GM23338 (cell line): ENCODE results near the gene EXD3. TPM values are rescaled to one million over a fixed set of nuclear protein-coding genes. Genes with fewer than 3 reads are reported as not detected.

Source experiments
- ATAC-seq: fragments of 200-7000 bp; cut with Tn5 transposase; 3 replicates; pipeline ENCODE4 v1.9.1; 2020
- DNase-seq: peaks from one replicate; pipeline ENCODE4 v3.0.0-alpha.2; 2015; ENCODE audit warnings: low spot score
- H2AFZ ChIP-seq: fragments of 200-600 bp; sonication (generic); 2 replicates; pipeline ENCODE4 v1.8.0; 2016; ENCODE audit warnings: antibody characterized with exemption, mild to moderate bottlenecking, moderate library complexity
- H3F3A ChIP-seq: fragments of 200-600 bp; sonication (generic); replicated peaks from 2 replicates; pipeline ENCODE4 v1.8.0; 2017; ENCODE audit warnings: antibody characterized with exemption, mixed run types, low read depth
- H3K27ac ChIP-seq: fragments of 200-600 bp; sonication (generic); 2 replicates; pipeline ENCODE4 v1.6.1; 2016; ENCODE audit warnings: low read depth
- H3K27me3 ChIP-seq: fragments of 200-600 bp; sonication (generic); 2 replicates; pipeline ENCODE4 v1.8.0; 2016; ENCODE audit warnings: mild to moderate bottlenecking, mixed run types, moderate library complexity; ENCODE audit not compliant: insufficient read depth
- H3K36me3 ChIP-seq: fragments of 200-600 bp; sonication (generic); 2 replicates; pipeline ENCODE4 v1.8.0; 2016; ENCODE audit warnings: mild to moderate bottlenecking; ENCODE audit not compliant: insufficient read depth
- H3K4me1 ChIP-seq: fragments of 200-600 bp; sonication (generic); 2 replicates; pipeline ENCODE4 v1.8.0; 2016; ENCODE audit warnings: mild to moderate bottlenecking, moderate library complexity; ENCODE audit not compliant: insufficient read depth
- H3K4me2 ChIP-seq: fragments of 200-600 bp; sonication (generic); 2 replicates; pipeline ENCODE4 v1.7.1; 2017; ENCODE audit warnings: mixed run types
- H3K4me3 ChIP-seq: fragments of 200-600 bp; sonication (generic); 2 replicates; pipeline ENCODE4 v1.6.1; 2016; ENCODE audit warnings: mixed run types
- H3K79me2 ChIP-seq: fragments of 200-600 bp; sonication (generic); replicated peaks from 2 replicates; pipeline ENCODE4 v1.8.0; 2017; ENCODE audit warnings: mild to moderate bottlenecking; ENCODE audit not compliant: insufficient read depth
- H3K9me2 ChIP-seq: fragments of 200-600 bp; sonication (generic); 2 replicates; pipeline ENCODE4 v1.8.0; 2017; ENCODE audit not compliant: insufficient read depth
- H4K20me1 ChIP-seq: fragments of 200-600 bp; sonication (generic); replicated peaks from 2 replicates; pipeline ENCODE4 v1.8.0; 2017; ENCODE audit warnings: mild to moderate bottlenecking; ENCODE audit not compliant: insufficient read depth
- H3K27ac Mint-ChIP-seq: 2 replicates; pipeline ENCODE4 v1.8.0; 2020; ENCODE audit warnings: inconsistent platforms, mild to moderate bottlenecking, moderate library complexity, mixed read lengths
- H3K27me3 Mint-ChIP-seq: 3 replicates; pipeline ENCODE4 v1.8.0; 2022; ENCODE audit warnings: low read depth, mild to moderate bottlenecking, moderate library complexity, mixed read lengths, inconsistent platforms; ENCODE audit not compliant: insufficient read depth, poor library complexity
- H3K36me3 Mint-ChIP-seq: 3 replicates; pipeline ENCODE4 v1.8.0; 2021; ENCODE audit warnings: low read depth, mild to moderate bottlenecking, inconsistent platforms, moderate library complexity, mixed read lengths
- H3K4me1 Mint-ChIP-seq: 3 replicates; pipeline ENCODE4 v1.8.0; 2020; ENCODE audit warnings: mild to moderate bottlenecking, inconsistent platforms, mixed read lengths
- H3K4me3 Mint-ChIP-seq: 3 replicates; pipeline ENCODE4 v1.8.0; 2021; ENCODE audit warnings: moderate library complexity, mild to moderate bottlenecking, inconsistent platforms, mixed read lengths
- H3K9me3 Mint-ChIP-seq: 3 replicates; pipeline ENCODE4 v1.8.0; 2020; ENCODE audit warnings: moderate library complexity, mild to moderate bottlenecking, inconsistent platforms, mixed read lengths
- CREB1 ChIP-seq: fragments of 250-450 bp; sonication (Bioruptor Pico); IDR thresholded peaks from 2 replicates; pipeline ENCODE4 v1.5.0; 2020; ENCODE audit warnings: low read depth, mild to moderate bottlenecking, moderate library complexity
- EZH2 ChIP-seq: fragments of 200-600 bp; sonication (generic); IDR thresholded peaks from one replicate; pipeline ENCODE4 v1.8.0; 2017; ENCODE audit warnings: antibody characterized with exemption, mild to moderate bottlenecking, low read depth; ENCODE audit not compliant: unreplicated experiment
- EZH2phosphoT487 ChIP-seq: fragments of 200-600 bp; sonication (generic); IDR thresholded peaks from one replicate; pipeline ENCODE4 v1.8.1; 2018; ENCODE audit warnings: antibody characterized with exemption; ENCODE audit not compliant: unreplicated experiment
- JUNB ChIP-seq: IDR thresholded peaks from one replicate; pipeline ENCODE4 v1.6.1; 2016; ENCODE audit warnings: antibody characterized with exemption; ENCODE audit not compliant: unreplicated experiment
- NANOG ChIP-seq: IDR thresholded peaks from 2 replicates; pipeline ENCODE4 v1.6.1; 2016; ENCODE audit warnings: antibody characterized with exemption, borderline replicate concordance
- POLR2AphosphoS5 ChIP-seq: IDR thresholded peaks from 2 replicates; pipeline ENCODE4 v1.6.1; 2016; ENCODE audit warnings: antibody characterized with exemption, low read depth
- STAT1 ChIP-seq: IDR thresholded peaks from one replicate; pipeline ENCODE4 v1.6.1; 2016; ENCODE audit warnings: antibody characterized with exemption; ENCODE audit not compliant: unreplicated experiment
- ZNF114 ChIP-seq: fragments of 250-450 bp; sonication (Bioruptor Pico); IDR thresholded peaks from 2 replicates; pipeline ENCODE4 v1.5.0; 2020; ENCODE audit warnings: mild to moderate bottlenecking, moderate library complexity
- ZNF331 ChIP-seq: fragments of 250-450 bp; sonication (Bioruptor Pico); IDR thresholded peaks from 2 replicates; pipeline ENCODE4 v1.5.0; 2020; ENCODE audit warnings: low read depth, mild to moderate bottlenecking, moderate library complexity
- polyA plus RNA-seq: library from polyadenylated mRNA; unstranded; fragments of >200 nt; fragmentation: Nextera tagmentation; extraction: Ambion mirVana; gene quantifications from 2 replicates; pipeline ENCODE4 v1.2.1, GENCODE V29; 2016
- total RNA-seq: library from RNA; depleted of rRNA; stranded (reverse); fragments of >200 nt; shearing (Covaris generic); gene quantifications from 2 replicates; pipeline ENCODE4 v1.2.3, GENCODE V29; 2014
- TF ChIP-seq, protein P1 (sequence below): fragments of 250-450 bp; sonication (Bioruptor Pico); IDR thresholded peaks from 2 replicates; pipeline ENCODE4 v1.5.0; 2020; ENCODE audit warnings: mild to moderate bottlenecking, moderate library complexity
- TF ChIP-seq, protein P2 (sequence below): IDR thresholded peaks from one replicate; pipeline ENCODE4 v1.6.1; 2018; ENCODE audit warnings: antibody characterized with exemption; ENCODE audit not compliant: unreplicated experiment

EXD3 gene
- total and polyA plus RNA-seq, 2 experiments from 2014 or later, result 3.6 to 9.7 TPM

DNA sequence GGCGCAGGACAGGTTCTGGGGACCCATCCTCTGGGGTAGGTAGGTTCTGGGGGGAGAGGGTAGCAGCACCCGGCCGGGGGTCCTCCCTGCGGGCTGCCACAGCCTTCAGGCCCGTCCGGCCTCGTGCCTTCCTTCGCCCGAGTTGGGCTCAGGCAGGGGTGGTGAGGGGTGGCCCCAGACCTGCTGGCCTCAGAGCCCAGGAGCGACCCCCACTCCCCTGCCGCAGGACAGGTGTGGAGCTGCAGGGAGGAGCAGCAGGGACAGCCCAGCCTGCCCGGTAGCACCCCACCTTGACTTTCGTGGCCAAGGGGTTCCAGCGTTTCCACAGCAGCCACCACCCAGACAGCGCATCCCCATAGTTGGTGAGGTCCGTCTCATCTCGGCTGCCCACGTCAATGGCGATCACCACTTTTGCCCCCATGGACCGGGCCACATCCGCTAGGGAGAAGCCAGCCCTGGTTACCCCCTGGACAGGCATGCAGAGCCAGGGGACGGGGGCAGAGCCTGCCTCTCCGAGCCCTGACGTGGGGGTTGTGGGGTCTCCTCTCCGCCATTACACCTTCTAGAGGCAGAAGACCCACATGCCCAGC lies 39.5 kb upstream of the EXD3 start:
- H3K4me3 Mint-ChIP-seq, result no peak overlapping the region
- DNase-seq, result no peak

DNA sequence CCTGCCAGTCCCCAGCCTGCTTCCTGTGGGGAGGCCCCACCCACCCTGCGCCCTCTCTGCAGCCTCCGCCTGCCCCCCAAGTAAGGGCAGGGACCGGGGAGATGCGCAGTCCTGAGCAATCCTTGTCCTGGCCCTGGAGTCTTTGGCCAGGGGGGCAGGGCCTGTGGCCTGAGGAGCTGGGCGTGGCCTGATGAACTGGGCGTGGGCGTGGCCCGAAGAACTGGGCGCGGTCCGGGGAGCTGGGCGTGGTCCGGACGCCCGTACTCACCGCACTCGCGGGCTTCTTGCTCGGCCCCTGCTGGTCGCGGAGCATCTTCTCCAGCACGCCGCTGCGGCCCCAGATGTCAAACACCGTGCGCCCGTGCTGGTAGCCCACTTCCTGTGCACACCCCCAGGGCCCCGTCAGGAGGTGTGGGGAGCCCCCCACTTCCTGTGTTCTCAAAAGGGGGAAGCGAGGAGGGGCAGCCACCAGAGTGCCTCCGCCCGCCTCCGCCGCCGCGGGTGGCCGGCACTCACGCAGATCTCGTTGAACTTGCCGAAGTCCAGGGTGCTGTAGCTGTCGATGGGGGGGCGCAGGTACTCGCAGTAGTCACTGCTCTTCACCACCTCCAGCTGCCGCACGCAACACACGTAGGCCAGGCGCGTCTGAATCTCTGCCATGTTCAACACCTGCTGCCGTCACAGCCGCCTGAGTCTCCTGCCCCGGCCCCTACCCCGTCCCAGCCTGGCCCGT lies 38.9 kb upstream of the EXD3 start:
- H3K4me2 ChIP-seq, result no peak overlapping the region
- no peaks in the 10 kb centered on the region; the same call in 2 of the 3 replicates for H3K9me3 Mint-ChIP-seq
- no peak overlapping the region for H3K4me3 ChIP-seq
- no peaks in the 10 kb centered on the region for H3K79me2 ChIP-seq
- no peak overlapping the region for H3K27ac ChIP-seq
- H3K36me3 Mint-ChIP-seq, result no peaks in the 10 kb centered on the region; the same call in 2 of the 3 replicates
- ATAC-seq (peak; percentile 68), DNase-seq (peak; percentile 92)
- H4K20me1 ChIP-seq, result no peaks in the 10 kb centered on the region
- H3K27me3 Mint-ChIP-seq, result peaks cover 4% of the 10 kb centered on the region
- no peaks in the 10 kb centered on the region for H3K36me3 ChIP-seq
- H3K4me1 Mint-ChIP-seq, result peaks cover 2% of the 10 kb centered on the region; the same call in 2 of the 3 replicates
- H3K4me1 ChIP-seq, result no peaks in the 10 kb centered on the region
- H2AFZ ChIP-seq, result 0 out of 2 replicates have a peak overlapping the region, but pooled peaks have one; percentile 66
- H3K9me2 ChIP-seq, result no peaks in the 10 kb centered on the region
- no peak overlapping the region for H3K27ac Mint-ChIP-seq
- no peak overlapping the region for H3K4me3 Mint-ChIP-seq
- no peaks in the 10 kb centered on the region for H3K27me3 ChIP-seq
- no peaks in the 10 kb centered on the region for H3F3A ChIP-seq
- TF ChIP-seq CREB1 (no peak), ZNF114 (CRISPR knock-in tag) (no peak), JUNB (no peak)
- TF ChIP-seq, protein P1, sequence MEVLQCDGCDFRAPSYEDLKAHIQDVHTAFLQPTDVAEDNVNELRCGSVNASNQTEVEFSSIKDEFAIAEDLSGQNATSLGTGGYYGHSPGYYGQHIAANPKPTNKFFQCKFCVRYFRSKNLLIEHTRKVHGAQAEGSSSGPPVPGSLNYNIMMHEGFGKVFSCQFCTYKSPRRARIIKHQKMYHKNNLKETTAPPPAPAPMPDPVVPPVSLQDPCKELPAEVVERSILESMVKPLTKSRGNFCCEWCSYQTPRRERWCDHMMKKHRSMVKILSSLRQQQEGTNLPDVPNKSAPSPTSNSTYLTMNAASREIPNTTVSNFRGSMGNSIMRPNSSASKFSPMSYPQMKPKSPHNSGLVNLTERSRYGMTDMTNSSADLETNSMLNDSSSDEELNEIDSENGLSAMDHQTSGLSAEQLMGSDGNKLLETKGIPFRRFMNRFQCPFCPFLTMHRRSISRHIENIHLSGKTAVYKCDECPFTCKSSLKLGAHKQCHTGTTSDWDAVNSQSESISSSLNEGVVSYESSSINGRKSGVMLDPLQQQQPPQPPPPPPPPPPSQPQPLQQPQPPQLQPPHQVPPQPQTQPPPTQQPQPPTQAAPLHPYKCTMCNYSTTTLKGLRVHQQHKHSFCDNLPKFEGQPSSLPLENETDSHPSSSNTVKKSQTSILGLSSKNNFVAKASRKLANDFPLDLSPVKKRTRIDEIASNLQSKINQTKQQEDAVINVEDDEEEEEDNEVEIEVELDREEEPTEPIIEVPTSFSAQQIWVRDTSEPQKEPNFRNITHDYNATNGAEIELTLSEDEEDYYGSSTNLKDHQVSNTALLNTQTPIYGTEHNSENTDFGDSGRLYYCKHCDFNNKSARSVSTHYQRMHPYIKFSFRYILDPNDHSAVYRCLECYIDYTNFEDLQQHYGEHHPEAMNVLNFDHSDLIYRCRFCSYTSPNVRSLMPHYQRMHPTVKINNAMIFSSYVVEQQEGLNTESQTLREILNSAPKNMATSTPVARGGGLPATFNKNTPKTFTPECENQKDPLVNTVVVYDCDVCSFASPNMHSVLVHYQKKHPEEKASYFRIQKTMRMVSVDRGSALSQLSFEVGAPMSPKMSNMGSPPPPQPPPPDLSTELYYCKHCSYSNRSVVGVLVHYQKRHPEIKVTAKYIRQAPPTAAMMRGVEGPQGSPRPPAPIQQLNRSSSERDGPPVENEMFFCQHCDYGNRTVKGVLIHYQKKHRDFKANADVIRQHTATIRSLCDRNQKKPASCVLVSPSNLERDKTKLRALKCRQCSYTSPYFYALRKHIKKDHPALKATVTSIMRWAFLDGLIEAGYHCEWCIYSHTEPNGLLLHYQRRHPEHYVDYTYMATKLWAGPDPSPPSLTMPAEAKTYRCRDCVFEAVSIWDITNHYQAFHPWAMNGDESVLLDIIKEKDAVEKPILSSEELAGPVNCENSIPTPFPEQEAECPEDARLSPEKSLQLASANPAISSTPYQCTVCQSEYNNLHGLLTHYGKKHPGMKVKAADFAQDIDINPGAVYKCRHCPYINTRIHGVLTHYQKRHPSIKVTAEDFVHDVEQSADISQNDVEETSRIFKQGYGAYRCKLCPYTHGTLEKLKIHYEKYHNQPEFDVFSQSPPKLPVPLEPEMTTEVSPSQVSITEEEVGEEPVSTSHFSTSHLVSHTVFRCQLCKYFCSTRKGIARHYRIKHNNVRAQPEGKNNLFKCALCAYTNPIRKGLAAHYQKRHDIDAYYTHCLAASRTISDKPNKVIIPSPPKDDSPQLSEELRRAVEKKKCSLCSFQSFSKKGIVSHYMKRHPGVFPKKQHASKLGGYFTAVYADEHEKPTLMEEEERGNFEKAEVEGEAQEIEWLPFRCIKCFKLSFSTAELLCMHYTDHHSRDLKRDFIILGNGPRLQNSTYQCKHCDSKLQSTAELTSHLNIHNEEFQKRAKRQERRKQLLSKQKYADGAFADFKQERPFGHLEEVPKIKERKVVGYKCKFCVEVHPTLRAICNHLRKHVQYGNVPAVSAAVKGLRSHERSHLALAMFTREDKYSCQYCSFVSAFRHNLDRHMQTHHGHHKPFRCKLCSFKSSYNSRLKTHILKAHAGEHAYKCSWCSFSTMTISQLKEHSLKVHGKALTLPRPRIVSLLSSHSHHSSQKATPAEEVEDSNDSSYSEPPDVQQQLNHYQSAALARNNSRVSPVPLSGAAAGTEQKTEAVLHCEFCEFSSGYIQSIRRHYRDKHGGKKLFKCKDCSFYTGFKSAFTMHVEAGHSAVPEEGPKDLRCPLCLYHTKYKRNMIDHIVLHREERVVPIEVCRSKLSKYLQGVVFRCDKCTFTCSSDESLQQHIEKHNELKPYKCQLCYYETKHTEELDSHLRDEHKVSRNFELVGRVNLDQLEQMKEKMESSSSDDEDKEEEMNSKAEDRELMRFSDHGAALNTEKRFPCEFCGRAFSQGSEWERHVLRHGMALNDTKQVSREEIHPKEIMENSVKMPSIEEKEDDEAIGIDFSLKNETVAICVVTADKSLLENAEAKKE (CRISPR knock-in tag), result no peak

More for the DNA sequence above, 39.5 kb upstream of the EXD3 start:
- Histone ChIP-seq H3K27me3 (no peaks in the 10 kb centered on the region), H4K20me1 (no peaks in the 10 kb centered on the region), H3K36me3 (no peaks in the 10 kb centered on the region), H3K27ac (no peak overlapping the region), H3K4me1 (no peaks in the 10 kb centered on the region), H3K4me3 (no peak overlapping the region), H3K79me2 (no peaks in the 10 kb centered on the region), H2AFZ (no peak overlapping the region), H3F3A (no peaks in the 10 kb centered on the region), H3K4me2 (no peak overlapping the region), H3K9me2 (no peaks in the 10 kb centered on the region)
- Mint-ChIP-seq H3K4me1 (peaks cover 2% of the 10 kb centered on the region; the same call in 2 of the 3 replicates), H3K27ac (no peak overlapping the region), H3K9me3 (no peaks in the 10 kb centered on the region; the same call in 2 of the 3 replicates), H3K27me3 (peaks cover 6% of the 10 kb centered on the region), H3K36me3 (no peaks in the 10 kb centered on the region; the same call in 2 of the 3 replicates)
- ATAC-seq, result no peak
- no peak for TF ChIP-seq NANOG
- TF ChIP-seq, protein P2, sequence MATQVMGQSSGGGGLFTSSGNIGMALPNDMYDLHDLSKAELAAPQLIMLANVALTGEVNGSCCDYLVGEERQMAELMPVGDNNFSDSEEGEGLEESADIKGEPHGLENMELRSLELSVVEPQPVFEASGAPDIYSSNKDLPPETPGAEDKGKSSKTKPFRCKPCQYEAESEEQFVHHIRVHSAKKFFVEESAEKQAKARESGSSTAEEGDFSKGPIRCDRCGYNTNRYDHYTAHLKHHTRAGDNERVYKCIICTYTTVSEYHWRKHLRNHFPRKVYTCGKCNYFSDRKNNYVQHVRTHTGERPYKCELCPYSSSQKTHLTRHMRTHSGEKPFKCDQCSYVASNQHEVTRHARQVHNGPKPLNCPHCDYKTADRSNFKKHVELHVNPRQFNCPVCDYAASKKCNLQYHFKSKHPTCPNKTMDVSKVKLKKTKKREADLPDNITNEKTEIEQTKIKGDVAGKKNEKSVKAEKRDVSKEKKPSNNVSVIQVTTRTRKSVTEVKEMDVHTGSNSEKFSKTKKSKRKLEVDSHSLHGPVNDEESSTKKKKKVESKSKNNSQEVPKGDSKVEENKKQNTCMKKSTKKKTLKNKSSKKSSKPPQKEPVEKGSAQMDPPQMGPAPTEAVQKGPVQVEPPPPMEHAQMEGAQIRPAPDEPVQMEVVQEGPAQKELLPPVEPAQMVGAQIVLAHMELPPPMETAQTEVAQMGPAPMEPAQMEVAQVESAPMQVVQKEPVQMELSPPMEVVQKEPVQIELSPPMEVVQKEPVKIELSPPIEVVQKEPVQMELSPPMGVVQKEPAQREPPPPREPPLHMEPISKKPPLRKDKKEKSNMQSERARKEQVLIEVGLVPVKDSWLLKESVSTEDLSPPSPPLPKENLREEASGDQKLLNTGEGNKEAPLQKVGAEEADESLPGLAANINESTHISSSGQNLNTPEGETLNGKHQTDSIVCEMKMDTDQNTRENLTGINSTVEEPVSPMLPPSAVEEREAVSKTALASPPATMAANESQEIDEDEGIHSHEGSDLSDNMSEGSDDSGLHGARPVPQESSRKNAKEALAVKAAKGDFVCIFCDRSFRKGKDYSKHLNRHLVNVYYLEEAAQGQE, result no peak
- no peak for TF ChIP-seq ZNF114 (CRISPR knock-in tag)
- TF ChIP-seq CREB1, result no peak
- no peak for TF ChIP-seq STAT1
- no peak for TF ChIP-seq POLR2AphosphoS5
- no peak for TF ChIP-seq EZH2
- no peak for TF ChIP-seq ZNF331 (CRISPR knock-in tag)
- no peak for TF ChIP-seq EZH2phosphoT487
